Measurements from ENCODE around the gene IL25.

IL25 gene

DNA sequence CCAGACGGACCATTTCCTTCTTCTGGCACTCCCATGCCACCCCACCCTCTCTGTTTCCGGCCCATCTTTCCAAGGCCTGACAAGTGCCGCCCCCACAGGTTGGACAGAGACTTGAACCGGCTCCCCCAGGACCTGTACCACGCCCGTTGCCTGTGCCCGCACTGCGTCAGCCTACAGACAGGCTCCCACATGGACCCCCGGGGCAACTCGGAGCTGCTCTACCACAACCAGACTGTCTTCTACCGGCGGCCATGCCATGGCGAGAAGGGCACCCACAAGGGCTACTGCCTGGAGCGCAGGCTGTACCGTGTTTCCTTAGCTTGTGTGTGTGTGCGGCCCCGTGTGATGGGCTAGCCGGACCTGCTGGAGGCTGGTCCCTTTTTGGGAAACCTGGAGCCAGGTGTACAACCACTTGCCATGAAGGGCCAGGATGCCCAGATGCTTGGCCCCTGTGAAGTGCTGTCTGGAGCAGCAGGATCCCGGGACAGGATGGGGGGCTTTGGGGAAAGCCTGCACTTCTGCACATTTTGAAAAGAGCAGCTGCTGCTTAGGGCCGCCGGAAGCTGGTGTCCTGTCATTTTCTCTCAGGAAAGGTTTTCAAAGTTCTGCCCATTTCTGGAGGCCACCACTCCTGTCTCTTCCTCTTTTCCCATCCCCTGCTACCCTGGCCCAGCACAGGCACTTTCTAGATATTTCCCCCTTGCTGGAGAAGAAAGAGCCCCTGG lies 3.1 kb downstream of the IL25 start:
- ChIA-PET CTCF (interaction anchor here (1.4 to 10.9 kb wide), 4 partner anchors 10 to 111 kb away, joined by 4 to 303 read pairs (median 80); partner anchors contain the start of genes EFS and PABPN1), POLR2A (no interaction called here)
- TF ChIP-seq, protein P1, sequence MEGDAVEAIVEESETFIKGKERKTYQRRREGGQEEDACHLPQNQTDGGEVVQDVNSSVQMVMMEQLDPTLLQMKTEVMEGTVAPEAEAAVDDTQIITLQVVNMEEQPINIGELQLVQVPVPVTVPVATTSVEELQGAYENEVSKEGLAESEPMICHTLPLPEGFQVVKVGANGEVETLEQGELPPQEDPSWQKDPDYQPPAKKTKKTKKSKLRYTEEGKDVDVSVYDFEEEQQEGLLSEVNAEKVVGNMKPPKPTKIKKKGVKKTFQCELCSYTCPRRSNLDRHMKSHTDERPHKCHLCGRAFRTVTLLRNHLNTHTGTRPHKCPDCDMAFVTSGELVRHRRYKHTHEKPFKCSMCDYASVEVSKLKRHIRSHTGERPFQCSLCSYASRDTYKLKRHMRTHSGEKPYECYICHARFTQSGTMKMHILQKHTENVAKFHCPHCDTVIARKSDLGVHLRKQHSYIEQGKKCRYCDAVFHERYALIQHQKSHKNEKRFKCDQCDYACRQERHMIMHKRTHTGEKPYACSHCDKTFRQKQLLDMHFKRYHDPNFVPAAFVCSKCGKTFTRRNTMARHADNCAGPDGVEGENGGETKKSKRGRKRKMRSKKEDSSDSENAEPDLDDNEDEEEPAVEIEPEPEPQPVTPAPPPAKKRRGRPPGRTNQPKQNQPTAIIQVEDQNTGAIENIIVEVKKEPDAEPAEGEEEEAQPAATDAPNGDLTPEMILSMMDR (IDR thresholded peaks at IDR 0.05; ENCODE audit: insufficient read depth, low read length, missing control alignments), result no peak
- DNase-seq (ENCODE audit: low read depth, low spot score), result no peak
- no peak overlapping the region for H3K4me3 ChIP-seq (ENCODE audit: low read depth, low read length)

DNA sequence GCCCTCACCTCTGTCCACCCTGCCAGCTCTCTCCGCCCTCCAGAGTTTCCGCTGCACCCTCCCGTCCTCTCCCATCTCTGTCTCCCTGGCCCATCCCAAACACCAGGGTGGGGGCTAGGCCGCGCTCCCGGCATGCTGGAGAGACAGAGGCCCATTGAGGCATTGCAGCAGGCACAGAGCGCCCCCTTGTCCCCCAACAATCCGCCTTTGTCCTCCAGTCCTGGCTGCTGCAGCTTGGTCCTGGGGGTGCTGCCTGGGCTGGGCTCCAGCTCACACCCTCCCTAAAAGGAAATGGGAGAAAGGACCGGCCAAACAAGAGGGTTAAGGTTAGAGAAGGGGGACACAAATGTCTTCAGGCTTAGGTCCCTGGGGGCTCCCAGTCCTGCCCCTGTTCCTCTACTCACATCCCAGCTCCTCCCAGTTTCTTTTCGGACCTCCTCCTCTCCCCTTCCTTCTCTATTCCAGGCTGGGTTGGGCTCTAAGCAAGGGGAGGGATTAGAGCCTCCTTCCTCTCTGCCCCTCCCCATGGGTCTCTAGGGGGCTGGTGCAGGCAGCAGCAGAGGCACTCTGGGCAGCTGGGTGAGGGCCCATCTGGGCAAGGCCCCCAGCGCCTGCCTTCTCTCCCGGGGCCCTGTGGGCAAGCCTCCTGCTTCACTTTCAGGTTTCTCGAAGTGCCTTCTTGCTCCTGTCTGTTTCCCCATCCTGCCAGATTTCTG lies 4.0 kb downstream of the IL25 start, which contains the start of gene CMTM5:
Gene CMTM5, plus strand, starts transcription at position 565 of the 716 bp plus-strand sequence. CDS start 206 bp downstream, outside the sequence.
- CTCF ChIA-PET, result interaction anchor here (0.6 to 10.9 kb wide), 6 partner anchors 11 to 150 kb away, joined by 3 to 303 read pairs (median 26); partner anchors contain the start of genes EFS and PABPN1
- no peak within 1 kb of the TSS for H3K4me3 ChIP-seq (ENCODE audit: low read depth, low read length)
- POLR2A ChIA-PET, result no interaction called here
- DNase-seq (ENCODE audit: low read depth, low spot score), result no peak
- TF ChIP-seq, protein P1 (IDR thresholded peaks at IDR 0.05; ENCODE audit: insufficient read depth, low read length, missing control alignments), result no peak

DNA sequence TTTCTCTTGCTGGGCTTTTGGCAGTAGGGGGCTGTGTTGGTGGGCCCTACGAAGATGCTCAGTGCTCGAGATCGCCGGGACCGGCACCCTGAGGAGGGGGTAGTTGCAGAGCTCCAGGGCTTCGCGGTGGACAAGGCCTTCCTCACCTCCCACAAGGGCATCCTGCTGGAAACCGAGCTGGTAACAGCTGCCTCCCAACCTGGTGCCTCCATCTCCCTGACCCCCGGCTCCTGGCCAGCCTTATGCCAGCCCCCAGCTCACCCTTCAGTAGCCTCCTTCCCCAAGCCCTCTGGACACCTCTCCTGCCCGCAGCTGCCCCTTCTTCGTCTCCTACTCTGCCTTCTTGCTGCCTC lies 4.6 kb downstream of the IL25 start:
- POLR2A ChIA-PET, result no interaction called here
- CTCF ChIA-PET, result interaction anchor here (0.6 to 10.9 kb wide), 4 partner anchors 12 to 150 kb away, joined by 3 to 303 read pairs (median 99); partner anchors contain the start of genes EFS and PABPN1
- H3K4me3 ChIP-seq (ENCODE audit: low read depth, low read length), result no peak overlapping the region
- no peak for DNase-seq (ENCODE audit: low read depth, low spot score)
- TF ChIP-seq, protein P1 (IDR thresholded peaks at IDR 0.05; ENCODE audit: insufficient read depth, low read length, missing control alignments), result no peak

DNA sequence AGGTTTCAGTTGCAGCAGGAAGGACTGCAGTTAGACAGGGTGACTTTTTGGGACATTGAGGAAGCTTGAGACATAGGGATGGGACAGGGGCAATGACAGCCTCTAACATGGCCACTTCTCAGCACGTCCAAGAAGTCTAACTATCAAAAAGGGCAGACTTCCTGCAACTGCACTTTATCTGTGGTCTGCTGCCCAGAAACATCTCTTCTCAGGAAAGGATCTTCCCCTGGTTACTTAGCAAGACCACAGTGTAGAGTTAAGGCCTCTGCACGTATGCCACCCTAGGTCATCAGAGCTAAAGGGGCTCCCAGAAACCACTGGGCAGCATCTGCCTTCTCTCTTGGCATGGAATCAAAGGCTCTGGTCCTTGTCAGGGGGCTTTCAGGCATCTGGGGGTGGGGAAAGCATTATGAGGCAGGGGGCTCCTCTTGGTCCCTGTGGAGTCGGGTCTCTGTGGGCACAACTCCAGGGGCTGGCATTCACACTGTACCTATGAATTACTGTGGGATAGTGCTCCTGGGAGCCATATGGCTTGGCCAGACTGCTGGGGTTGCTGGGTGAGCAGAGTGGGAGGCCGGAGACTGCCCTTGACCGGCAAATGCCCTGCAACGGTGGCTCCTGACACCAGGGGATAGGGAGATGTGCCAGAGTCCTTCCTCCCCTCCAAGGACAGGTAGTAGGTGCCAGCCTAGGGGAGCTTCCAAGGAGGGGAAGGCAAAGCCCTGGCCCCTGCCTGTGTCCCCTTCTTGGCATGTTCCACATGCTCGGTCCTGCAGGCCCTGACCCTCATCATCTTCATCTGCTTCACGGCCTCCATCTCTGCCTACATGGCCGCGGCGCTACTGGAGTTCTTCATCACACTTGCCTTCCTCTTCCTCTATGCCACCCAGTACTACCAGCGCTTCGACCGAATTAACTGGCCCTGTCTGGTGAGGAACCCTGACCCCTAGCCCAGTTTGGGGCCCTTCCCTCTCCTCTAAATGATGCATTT lies 5.3 kb downstream of the IL25 start:
- no peak overlapping the region for H3K4me3 ChIP-seq (ENCODE audit: low read depth, low read length)
- ChIA-PET POLR2A (no interaction called here), CTCF (interaction anchor here (3.2 to 10.9 kb wide), 6 partner anchors 11 to 109 kb away, joined by 15 to 303 read pairs (median 39); partner anchors contain the start of genes EFS, PABPN1 and SLC22A17)
- TF ChIP-seq, protein P1 (IDR thresholded peaks at IDR 0.05; ENCODE audit: insufficient read depth, low read length, missing control alignments), result no peak
- no peak for DNase-seq (ENCODE audit: low read depth, low spot score)

DNA sequence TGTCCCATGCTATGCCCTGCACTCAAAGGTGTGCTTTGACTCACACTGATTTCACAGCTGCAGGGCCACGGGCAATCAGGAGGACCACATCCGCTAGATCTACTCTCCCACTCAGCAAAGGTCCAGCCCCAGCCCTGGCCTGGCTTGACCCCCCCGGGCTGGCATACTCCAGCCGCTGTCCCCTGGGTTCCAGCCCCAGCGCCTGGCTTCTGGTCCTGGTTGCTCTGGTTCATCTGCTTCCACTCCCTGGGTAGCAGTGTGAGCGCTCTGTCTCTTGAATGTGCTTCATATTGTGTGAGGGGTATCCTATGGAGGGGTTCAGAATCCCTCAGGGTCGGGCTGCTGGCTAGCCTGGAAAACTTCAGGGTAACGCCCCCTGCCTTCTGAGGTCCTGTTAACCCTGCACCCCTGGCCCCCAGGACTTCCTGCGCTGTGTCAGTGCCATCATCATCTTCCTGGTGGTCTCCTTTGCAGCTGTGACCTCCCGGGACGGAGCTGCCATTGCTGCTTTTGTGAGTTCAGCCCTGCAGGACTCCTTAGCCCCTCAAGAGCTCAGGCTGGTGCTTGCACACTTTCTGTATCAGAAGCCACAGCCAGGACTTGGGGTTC lies 6.1 kb downstream of the IL25 start:
- POLR2A ChIA-PET, result interaction anchor here (1.5 kb wide), 1 partner anchor 52 kb away, joined by 9 read pairs; no protein-coding TSS in a partner anchor
- CTCF ChIA-PET, result interaction anchor here (0.6 to 10.9 kb wide), 14 partner anchors 10 to 114 kb away, joined by 3 to 303 read pairs (median 12); partner anchors contain the start of genes EFS, PABPN1 and SLC22A17

More for the DNA sequence above, 6.1 kb downstream of the IL25 start:
- DNase-seq (ENCODE audit: low read depth, low spot score), result no peak
- no peak overlapping the region for H3K4me3 ChIP-seq (ENCODE audit: low read depth, low read length)
- TF ChIP-seq, protein P1 (IDR thresholded peaks at IDR 0.05; ENCODE audit: insufficient read depth, low read length, missing control alignments), result no peak

Data from AG04449 (cell line).